Stimulated activated CD4-positive, alpha-beta T cell treated with anti-CD3 and anti-CD28 coated beads, Interleukin-2, amount 100 ng/mL, for 48 hours (primary cell): ENCODE results near the gene DUSP7.

ENCODE experiments used
- DNase-seq, 2 donors: peaks; one replicate each; pipeline ENCODE4 v3.0.0-alpha.2; 2020

Gene DUSP7

GRCh38 chr3:52023860-52024764 lies 32.3 kb downstream of the DUSP7 start:
- no peak for DNase-seq

DNA sequence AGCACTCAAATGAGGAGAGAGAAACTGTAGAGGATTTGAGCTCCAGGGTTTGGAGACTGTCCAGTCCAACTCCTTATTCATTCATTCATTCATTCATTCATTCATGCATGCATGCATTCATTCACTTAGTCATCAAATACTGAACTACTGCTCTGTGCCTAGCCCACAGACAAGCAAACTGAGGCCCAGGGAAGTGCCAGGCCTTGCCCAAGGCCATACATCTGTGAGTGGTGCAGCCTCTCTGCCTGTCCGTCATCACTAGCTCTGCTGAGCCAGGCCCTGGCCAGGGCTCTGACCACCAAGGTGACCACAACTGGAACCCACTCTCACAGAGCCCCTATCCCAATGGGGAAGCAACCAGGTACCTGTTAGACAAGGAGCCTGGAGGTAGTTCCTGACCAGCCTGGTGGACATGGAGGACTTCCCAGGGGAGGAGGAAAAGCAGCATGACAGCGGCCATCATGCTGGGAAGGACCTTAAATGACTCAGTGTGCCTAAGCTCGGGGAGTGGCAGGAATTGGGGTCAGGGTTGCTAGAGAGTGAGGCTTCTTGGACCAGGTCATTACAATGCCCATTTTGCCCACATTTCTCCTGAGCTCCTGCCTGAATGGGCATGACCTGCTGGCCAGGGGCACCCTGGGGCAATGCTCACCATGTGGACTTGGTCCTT lies 33.1 kb downstream of the DUSP7 start:
- no peak for DNase-seq

GRCh38 chr3:52022323-52023100 lies 33.9 kb downstream of the DUSP7 start:
- DNase-seq, result no peak

- no peak for DNase-seq
Observed at GRCh38 chr3:52021489-52022268, 34.7 kb downstream of the DUSP7 start.

- no peak for DNase-seq
Observed at GRCh38 chr3:52020796-52021195, 35.6 kb downstream of the DUSP7 start.

DNA sequence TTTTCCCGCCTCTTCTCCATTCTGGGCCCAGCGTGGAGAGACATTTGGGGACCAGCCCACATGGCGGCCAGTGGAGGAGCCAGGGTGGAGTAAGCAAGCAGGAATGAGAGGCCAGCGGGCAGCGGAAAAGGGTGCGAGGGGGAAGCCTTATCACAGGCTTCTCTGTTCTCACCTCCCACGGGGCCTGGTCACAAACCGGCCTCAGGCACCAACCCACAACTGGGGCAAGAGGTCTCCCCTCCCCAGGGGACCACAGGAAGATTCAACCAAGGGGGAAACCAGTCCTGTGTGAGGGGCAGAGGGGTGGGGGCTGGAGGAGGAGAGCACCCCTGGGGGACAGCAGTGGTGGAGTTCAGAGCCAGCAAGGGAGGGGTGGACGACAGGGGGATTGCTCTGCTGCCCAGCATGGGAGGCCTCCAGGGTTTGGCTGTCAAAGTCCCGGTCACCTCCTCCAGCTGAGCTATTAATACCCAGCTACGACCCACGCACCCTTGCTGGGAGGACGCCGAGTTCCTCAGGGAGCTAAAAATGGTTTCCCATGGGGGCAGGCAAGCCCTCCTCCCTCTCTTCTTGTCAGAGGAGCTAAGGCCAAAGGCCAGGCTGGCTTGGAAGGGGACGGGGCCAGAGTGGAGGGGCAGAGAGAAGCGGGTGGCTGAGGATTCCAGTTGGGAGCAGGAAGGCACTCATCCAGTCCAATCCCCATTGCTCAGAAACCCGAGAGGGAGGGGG lies 36.9 kb downstream of the DUSP7 start:
- no peak for DNase-seq

- no peak for DNase-seq
Observed at GRCh38 chr3:52018319-52019000, 37.9 kb downstream of the DUSP7 start.

DNA sequence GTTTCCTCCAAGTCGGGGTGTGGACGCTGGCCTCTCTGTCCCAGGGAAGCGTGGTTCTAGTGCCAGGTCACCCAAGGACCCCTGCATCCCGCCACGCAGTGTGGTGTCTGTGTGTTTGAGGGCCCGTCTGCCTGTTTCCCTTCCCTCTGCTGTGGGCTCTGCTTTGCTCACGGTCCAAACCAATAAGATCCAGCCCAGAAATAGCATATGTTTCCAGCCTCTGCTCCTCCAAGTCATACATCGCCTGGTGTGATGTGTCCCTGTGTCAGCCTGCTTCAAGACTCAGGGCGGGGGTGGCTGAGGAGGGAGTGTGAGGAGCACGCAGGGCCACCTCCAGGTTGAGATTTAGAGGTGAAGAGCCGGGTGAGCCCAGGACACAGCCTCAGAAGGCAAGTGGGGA lies 38.8 kb downstream of the DUSP7 start:
- DNase-seq, result no peak

- no peak for DNase-seq
Observed at GRCh38 chr3:52015438-52016228, 40.7 kb downstream of the DUSP7 start.

DNA sequence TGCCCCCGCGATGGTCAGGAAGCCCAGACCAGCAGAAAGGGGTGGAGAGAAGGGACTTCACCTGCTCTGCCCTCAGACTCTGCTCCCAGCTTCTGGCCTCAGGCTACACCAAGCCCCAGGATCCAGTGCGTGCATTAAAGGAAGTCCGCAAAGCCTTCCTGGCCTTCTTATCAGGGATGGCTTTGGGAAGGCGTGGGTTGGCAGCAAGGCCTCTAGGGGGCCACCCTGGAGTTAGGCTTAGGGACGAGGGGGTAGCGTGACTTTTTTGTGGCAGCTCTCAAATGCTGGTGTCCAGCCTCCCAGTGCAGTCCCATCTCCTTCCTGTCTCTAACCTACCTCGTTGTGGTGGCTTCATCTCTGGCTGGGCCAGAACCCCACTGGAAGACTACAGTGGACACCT lies 41.8 kb downstream of the DUSP7 start:
- no peak for DNase-seq

DNA sequence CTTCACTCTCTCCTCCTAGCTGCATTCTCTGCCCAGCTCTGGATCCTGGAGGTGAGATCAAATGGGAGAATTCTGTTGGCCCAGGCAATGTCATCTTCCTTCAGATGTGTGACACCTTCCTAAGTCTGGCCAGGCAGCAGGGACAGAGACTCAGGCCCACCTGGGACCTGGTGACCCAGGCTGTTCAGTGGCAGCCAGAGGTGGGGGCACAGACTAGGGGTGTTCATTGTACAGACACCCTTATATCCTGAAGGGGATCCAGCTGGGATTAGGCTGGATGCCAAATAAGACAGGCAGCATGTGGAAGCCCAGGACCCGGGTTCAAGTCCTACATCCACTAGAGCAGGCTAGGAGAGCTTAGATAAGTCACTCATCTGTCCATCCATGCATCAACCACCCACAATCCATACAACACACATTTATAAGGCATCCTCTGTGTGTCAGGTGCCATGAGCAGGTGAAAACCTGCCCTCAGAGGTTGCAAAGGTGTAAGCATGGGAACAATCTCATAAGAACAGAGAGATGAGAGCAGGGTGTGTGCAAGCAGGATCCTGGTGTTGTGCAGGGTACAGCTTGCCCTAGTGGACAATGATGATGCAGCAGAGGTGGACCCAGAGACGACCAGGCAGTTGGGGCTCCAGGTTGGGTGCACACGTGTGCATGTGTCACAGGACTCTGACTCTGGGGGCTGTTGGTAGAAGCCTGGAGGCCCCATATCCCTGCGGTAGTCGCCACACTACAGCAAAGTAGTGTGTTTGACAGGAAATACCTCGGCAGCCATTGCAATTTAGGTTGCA lies 42.4 kb downstream of the DUSP7 start:
- no peak for DNase-seq

DNA sequence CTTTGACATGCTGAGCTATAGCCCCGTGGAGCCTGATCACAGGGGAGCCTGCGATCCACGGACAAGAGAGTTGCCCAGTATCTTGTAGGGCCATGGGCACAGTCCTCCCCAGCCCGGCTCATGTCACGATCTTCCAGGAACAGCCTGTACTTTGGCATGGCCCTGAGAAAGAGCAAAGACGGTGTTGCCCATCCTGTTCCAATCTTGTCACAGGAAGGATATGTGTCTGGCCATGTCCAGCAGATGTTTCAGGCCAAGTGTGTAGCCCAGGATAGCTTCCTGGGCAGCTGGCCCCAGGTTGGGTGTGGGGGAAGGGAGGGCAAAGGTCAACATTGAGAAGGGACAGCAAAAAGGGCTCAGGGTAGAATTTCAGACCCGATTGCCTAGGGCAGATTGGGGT lies 43.7 kb downstream of the DUSP7 start:
- no peak for DNase-seq

- no peak for DNase-seq
Observed at GRCh38 chr3:52010431-52010830, 45.9 kb downstream of the DUSP7 start.

- no peak for DNase-seq
Observed at GRCh38 chr3:52007291-52007690, 49.1 kb downstream of the DUSP7 start.

GRCh38 chr3:52006820-52007133 lies 49.6 kb downstream of the DUSP7 start:
- no peak for DNase-seq

GRCh38 chr3:52006017-52006819 lies 50.2 kb downstream of the DUSP7 start:
- DNase-seq, result no peak

DNA sequence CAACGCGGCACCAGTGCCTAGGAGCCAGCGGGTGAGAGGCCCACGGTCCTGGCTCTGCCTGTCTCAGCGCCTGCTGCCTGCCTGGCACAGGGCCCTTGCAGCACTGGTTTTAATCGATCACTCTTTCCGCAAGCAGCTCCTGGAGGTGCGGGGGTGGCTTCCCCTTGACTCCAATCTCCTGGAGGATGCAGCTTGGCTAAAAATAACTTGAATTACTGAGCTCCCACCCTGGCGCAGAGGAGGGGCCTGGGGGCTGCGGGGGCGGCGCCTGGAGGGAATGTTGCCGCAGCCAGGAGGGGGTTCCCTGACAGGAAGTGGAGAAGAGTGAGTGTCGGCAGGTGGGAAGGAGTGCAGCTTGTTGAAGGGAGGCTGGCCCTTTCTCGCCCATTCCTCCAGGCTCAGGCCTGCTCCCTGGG lies 50.8 kb downstream of the DUSP7 start:
- DNase-seq, result no peak

DNA sequence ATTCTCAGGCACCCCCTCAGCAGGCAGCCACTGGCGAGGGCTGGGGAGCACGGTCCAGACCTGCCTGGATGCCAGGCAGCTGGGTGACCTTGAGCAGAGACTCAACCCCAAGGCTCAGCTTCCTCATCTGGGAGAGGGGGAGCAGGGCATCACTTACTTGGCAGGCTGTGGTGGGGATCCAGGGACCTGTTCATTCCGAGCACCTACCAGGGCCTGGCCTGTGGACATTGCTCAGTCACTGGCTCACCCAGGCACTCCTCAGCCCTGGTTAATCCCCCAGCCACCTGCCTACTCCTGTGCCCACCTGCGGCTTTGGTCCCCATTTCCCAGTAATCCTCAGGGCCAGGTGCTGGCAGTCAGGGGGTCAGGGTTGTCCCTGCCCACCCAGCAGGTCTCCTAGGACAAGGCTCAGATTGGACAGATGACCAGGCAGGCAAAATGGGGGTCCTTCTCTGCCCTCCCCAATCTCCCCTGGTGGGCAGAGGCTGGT lies 51.4 kb downstream of the DUSP7 start:
- no peak for DNase-seq
